Germinal center (tissue), 1 donor: ENCODE results near the gene DYNC1LI2.
"Not testable (repeated sequence)": the region's sequence is repeated elsewhere in the genome, so short reads cannot be mapped to it uniquely, and the experiment has no call there.

ENCODE experiments used
- DNase-seq: peaks from one replicate; pipeline ENCODE4 v3.0.0; 2012; ENCODE audit warnings: mixed read lengths, low spot score

Gene DYNC1LI2

DNA sequence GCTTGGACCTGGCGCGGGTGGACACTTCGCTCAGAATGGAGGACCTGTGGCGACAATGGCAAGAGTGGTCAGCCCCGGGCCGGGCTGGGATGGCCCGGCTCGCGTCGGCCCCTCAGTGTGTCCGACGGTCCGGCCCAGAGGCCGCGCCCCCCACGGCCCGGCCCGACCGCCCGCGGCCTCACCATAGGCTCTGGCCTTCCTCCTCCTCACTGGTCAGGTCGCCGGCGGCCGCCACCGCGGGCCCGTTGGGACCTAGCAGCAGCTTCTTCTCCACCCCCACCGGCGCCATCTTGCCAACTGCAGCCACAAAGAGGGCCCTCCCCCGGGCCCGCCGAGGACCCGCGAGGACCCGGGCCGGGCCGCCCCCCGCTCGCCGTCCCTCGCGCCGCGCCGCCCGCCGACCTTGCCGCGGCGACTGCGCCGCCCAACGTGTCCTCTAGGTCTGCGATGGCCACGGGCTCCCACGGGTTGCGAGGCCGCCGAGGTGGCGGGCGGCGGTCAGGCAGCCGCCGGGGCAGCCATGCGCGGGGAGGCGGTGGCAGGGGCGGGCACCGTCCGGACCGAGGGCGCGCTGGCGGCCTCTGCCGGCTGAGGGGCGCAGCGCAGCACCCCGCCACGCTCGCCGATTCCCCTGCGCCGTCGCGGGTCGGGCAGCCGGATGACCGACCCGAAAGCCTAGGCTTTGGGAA lies at the start of gene DYNC1LI2:
DYNC1LI2 (minus strand) TSS at position 307 of the 689 bp plus-strand sequence; CDS start at position 289, 18 bp downstream.
- peak; percentile 93 for DNase-seq

DNA sequence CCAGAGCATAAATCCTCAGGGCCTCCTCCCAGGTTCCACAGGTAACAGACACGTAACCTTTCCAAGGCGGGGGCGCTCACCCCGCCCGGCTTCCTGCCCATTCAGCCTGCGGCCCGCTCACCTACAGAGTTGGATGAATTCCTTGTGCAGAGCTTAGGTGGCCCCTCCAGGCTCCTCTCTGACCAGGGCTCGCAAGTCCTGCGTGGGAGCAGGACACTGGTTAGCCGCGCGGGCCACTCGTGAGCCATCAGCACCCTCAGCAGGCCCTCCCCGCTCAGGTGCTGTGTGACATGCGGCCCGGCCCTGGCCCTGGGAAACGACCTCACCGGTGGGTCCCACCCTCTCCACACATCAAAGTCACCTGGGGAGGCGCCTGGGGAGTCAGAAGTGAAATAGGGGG lies 49.4 kb upstream of the DYNC1LI2 start:
- DNase-seq: no peak

DNA sequence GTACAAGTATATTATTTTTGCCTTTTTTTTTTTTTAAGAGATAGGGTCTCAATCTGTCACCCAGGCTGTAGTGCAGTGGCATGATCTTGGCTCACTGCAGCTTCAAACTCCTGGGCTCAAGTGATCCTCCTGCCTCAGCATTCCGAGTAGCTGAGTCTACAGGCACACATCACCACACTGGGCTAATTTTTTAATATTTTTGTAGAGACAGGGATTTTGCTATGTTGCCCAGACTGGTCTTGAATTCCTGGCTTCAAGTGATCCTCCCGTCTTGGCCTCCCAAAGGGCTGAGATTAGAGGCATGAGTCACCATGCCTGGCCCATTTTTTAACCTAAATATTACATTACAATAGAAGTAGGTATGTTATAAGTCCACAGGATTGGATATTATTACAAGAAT lies 46.8 kb upstream of the DYNC1LI2 start:
- no peak for DNase-seq

DNA sequence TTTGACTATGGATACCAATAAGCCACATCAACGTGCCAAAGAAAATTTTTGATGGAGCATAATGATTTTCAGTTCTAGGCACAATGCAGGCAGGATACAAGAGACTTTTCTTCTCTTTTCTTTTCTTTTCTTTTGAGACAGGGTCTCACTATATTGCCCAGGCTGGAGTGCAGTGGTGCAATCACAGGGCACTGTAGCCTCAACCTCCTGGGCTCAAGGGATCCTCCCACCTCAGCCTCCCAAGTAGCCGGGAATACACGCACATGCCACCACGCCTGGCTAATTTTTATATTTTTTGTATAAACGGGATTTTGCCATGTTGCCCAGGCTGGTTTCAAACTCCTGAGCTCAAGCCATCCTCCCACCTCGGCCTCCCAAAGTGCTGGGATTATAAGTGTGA lies 42.6 kb upstream of the DYNC1LI2 start:
- DNase-seq: not testable (repeated sequence)

DNA sequence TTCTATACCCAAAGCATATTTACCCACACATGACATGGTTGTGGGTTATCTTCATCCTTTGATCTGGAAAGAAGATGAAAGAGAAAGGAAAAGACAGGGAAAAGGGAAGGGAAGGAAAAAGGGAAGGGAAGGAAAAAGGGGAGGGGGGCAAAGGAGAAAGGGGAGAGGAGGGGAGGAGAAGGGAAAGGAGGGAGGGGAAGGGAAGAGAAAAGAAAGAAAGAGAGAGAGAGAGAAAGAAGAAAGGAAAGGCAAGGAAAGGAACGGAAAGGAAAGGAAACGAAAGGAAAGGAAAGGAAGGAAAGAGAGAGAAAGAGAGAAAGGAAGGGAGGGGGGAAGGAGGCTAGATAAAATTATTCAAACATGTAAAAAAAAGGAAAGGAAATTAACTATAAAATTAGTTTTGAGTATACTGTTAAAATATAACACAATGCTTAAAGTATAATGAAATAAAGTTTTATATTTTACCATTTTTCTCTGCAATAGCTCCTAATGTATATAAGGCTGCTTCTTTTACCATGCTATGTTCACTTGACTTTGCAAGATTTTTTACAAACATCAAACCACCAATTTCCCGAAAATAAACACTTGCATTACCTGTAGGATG lies 38.8 kb upstream of the DYNC1LI2 start:
- no peak for DNase-seq

DNA sequence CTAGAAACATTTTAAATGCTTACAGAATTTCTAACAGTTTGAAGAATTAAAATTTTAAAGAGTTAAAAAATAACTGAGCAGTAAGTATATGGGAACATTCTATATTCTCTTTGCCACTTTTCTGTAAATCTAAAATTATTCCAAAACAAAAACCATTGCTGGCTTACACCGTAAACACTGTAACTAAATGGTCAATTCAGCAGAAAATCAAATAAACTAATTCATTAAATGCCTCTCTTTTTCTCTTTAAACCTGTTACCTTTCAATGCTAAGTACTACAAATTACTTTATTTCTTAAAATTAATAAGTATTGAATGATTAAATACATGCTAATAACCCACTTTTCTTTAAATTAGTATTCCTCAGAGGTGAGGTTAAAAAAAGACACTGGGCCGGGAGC lies 36.0 kb upstream of the DYNC1LI2 start:
- DNase-seq: no peak

DNA sequence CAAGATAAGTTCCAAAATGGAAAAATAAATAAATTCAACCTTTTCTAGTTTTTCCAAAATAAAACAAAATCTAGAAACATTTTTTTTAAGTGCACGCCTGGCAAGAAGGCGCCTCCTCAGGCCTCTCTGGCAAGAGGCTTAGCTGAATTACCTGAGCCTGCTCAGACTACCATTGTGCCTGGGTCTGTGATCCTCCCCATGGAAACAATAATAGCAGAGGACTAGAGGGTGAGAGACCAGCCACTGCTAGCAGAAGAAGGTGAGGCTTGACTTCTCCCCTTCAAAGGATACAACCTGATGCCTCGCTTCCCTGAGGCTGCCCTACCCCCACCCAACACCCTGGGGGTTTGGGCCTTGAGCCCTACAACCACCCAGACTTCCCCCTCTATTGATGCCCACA lies 35.1 kb upstream of the DYNC1LI2 start:
- no peak for DNase-seq

DNA sequence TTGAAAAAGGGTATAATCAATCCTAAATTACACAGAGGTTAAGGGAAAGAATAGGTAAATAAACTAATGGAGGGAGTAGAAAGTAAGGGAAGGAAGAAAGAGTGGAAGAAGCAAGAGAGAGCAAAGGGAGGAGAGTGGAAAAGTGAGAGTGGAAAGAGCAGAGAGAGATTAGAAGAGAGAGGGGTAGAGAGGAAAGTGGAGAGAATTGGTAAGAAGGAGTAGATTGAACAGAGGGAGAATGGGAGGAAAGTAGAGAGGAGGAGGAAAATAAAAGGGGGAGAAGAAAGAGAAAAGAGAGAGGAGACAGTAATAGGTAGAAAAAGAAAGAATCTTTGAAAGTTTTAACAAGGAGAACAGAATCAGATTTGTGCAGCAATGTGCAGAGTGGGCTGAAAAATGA lies 25.0 kb upstream of the DYNC1LI2 start:
- DNase-seq: no peak

DNA sequence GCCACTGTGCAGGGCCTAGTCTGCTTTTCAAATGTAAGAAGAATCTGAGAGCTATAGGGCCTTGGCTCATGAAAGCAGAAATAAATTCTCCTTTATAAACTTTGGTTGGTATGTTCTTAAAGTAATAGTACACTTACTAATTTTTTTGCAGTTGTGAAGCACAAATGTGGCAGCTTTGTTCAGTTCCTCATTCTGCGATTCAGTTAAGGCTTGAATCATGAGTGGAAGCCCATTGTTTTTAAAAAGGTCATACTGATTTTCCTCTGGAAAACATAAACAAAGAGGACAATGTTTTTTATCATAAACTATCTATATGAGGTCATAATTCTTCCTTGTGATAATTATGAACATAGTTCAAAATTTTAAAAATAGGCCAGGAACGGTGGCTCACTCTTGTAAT lies 23.6 kb upstream of the DYNC1LI2 start:
- DNase-seq: no peak

DNA sequence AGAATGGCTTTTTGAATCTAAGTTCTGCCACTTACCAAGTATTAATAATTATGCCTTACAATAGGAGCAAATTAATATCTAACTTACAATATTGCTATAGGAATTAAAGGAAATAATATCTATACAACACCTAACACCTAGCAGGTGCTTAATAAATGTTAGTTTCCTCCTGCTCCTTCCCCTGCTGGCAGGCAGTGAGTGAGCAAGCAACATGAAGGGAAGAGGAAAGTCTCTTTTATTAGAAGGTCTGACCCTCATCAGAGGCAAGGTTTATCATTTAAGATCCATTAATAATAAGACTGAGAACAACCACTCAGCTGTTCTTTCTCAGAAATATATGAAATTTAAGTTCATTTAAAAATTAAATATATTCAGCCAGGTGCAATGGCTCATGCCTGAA lies 6.7 kb upstream of the DYNC1LI2 start:
- no peak for DNase-seq

DNA sequence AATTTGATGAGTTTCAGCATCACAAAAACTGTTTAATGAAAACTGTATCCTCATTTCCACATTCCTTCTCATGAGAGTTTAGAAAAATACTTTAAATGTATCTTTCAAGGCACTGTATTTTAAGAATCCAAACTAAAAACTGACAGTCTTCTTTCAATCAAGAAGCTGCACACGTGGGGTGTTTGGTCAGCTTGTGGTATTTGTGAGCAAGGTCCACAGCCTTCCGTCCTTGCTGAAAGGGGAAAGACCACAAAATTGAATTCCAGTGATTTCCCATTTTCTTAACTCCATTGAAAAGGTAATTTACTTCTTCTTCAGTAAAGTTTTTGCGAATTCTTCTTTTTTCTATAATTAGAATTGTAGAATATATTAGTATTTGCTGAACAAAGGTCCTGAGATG lies 3.4 kb upstream of the DYNC1LI2 start:
- no peak for DNase-seq

DNA sequence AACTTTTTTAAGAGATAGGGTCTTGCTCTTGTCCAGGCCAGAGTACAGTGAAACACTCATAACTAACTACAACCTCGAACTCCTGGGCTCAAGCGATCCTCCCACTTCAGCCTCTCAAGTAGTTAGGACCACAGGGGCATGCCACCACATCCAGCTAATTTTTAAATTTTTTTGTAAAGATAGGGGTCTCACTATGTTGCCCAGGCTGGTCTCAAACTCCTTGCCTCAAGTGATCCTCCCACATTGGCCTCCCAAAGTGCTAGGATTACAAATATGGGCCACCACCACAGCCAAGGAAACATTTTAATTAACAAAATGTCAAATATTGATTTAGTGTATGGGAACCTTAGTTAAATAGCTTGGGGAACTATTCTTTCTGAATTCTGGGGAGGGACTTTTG lies 2.8 kb upstream of the DYNC1LI2 start:
- DNase-seq: no peak

DNA sequence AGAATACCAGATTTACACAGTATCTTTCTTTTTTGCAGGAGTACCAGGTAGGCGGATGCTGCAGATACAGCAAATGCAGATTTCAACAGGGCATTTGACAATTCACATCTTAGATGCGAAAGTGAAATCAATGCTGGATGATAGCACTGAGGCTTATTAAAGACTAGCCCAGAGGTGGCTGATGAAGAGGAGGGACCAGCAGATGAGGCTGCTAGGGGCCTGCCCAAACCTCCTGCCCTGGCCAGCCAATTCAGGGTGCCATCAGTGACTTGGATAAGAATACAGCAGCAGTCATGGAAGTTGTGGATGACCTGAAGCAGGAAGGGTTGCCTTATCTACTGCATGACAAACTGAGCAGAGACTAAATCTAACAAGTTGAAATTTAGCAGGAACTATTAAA lies 1.5 kb upstream of the DYNC1LI2 start:
- no peak for DNase-seq

DNA sequence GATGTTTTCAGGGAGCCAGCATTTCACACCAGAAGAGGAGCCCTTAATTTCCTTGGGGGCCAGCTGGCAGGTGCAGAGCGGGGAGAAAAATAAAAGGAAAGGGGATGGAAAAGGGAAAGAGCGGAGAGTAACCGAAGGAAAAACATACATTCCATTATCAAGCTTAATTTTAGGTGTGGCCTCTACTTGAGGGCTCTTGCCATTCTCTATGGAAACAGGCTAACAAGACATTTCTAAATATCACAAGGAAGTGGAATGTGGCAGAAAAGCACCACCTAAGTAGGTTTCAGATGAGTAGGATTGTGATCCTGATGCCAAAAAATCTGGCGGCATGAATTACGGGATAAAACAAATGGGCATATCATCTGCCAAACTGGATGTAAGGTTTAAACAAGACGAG lies 970 bp upstream of the DYNC1LI2 start:
- DNase-seq: no peak

DNA sequence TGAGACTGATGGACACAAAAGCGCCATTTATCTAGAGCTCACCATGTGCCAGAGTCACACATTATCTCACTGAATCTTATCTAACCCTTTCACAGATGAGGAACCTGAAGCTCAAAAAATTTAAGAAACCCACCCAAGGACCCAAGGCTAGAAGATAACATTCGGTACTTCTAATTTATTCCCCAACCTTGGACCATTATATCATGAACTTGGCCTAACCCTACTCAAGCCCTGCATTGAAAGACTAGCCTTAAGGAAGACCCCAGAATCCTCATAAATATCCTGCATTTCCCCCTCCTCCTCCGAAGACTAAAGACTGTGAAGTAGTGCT lies 548 bp upstream of the DYNC1LI2 start:
- no peak for DNase-seq

DNA sequence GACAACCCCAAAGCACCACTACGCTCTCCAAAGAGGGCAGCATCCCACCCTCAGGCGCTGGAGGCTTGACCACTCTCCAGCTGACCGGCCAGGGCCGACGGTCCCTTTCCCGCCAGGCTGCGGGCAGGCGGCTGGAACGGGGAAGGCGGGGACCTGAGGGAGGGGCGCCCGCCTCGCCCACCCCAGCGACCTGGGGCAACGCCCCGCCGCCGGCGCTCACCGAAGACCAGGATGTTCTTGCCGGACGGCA lies 431 bp downstream of the DYNC1LI2 start:
- peak; percentile 19 for DNase-seq

DNA sequence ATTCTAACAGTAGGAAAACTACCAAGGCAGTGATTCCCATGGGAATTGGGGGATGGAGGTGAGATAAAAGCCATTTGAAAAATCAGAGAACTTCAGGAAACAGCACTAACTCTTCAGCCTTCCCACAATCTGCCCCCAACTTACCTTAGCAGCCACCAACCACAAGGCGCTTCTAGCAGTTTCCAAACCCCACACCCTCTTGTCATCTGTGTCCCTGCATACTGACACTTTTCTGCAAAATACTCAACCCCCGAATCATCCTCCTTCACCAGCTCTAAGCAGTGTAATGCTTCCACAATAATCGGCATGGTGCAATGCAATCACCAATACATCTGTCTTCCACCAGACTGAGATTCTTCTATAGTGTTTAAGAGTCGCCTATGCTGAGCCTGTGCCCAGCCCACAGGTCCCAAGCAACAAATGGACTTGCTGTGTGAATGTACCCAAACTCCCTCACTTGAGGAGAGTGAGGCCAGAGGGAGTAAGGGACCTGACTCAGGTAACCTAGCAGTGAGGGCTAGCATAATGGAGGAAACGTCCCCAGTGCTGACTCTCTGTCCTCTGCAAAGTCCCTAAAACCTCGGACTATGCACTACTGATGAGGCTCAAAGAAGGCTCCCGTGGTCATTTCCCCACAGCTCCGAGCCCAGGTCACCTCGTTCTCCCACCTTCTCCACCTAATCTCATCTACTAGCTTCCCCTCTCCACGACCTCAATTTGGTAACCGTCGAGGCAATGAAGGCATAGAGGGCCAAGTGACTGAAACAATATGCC lies 943 bp downstream of the DYNC1LI2 start:
- peak; percentile 13 for DNase-seq

DNA sequence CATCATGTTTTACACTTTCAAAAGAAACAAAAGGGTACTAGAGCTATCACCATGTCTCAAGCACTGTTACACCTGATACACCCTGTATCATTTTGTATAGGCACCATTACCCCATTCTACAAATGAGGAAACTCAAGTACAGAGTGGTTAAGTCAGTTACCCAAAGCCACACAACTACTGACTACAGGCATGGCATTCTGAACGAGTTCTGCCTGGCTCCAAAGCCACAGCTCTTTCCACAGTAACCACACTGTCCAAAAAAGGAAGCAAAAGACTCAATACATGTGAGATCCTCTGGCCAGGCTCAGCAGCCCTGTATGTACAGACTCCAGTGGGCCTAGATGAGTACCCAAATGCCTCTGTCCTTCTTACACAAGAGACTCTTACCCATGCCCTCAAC lies 4.7 kb downstream of the DYNC1LI2 start:
- no peak for DNase-seq

DNA sequence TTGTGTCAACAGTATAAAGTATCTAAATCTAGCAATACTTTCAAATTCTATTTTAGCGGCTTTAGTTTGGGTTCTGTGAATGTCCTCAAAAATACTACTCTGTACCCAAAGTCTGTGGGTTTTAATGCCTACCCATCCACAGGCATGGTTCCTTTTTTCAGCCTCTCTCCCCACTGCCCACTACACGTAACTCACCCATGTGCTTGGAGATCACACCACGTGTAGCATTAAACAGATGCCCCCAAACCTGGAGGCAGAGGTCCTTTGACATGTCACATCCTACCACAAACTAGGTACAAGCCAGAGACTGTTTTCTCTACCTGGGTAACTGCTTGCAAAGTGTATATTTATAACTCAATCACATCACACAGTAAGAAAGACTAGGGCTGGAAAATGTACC lies 5.4 kb downstream of the DYNC1LI2 start:
- DNase-seq: no peak

DNA sequence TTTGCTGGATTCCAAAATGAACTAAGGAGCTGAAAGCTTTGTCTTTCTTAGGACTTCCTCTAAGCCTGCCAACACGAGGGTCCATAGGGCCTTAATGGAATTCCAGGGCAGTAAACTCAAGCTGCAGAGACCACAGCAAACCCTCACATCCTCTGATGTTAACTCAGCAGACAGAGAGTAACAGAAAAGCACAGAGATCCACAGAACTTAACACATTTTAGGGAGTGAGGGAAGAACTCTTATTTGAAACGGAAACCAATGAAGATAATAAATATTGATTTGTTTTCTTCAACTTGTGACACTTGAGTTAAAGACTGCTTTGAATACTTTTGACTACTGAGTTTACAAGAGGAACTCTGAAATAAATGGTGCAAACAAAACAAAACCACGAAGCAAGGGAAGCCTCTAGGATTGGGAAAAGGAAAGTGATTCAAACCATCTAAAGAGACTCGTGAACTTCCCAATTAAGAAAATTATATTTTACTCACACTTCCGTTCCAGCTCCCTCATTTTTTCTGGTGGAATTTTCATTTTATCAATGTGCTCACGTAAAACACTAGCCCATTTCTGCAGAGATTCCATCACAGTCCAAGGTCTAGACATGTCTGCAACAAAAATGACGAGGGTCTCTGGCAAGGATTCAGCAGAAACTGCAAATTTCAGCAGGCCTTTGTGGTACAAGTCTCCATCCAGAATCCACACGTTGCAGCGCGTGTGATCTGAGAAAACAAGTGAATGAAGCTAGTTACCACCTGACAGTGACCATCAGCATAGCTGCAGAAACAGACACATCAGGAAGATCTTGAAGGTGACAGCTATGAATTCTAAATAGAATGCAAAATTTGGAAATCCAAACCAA lies 9.2 kb downstream of the DYNC1LI2 start:
- no peak for DNase-seq

DNA sequence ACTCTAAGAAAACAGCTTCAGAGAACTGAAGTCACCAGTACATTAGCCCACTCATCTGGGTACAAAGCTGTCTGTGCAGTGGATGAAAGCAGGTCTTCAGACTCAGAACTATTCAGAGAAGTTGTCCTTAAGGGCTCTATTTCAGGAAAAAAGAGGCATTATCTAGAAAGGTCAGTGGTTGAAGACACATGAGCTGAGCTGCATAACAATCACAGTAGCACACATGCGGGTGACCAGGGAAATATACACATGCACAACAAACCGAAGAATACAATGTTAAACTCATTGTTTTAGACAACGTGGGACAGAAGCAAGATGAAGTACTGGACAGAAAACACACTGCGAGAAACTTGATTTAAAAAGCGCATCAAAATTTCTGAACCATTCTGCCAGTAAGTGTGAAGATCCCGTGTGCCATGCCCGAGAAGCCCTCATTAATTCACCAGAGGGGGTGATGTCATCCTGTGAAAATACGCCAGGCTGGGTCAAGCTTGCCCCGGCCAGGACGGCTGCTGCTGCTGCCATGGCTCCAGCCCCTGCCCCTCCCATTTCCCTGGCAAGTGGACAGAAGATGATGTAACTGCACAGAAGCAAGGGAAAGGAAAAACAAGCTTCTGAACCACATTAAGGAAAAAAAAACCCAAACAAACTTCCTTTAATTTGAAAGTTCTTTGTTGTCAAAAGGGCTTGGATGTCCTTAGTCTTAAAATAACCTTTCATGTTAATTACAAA lies 10.1 kb downstream of the DYNC1LI2 start:
- no peak for DNase-seq

DNA sequence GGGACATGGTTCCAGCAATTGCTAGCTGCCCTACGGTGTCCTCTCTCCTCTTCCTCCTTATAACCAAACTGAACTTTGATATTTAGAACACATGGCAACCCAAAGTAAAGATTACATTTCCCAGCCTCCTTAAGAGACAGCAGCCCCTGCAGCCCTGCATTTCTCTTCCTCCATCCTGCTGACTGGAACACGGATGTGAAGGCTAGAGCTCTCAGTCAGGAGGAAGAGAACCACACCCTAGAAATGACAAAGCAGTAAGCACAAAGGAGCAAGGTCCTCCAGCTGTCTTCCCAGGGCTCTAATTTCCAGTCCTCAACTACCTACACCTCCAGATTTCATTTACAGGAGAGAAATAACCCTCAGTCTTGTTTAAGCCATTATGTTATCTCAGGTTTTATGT lies 10.9 kb downstream of the DYNC1LI2 start:
- no peak for DNase-seq
